HG03064 (cell line): ENCODE results near the gene SHANK1.

ENCODE experiments used
- ATAC-seq: cut with Tn5 transposase; IDR thresholded peaks from one replicate; pipeline ENCODE4 v1.9.1; 2021; ENCODE audit warnings: low read depth; ENCODE audit not compliant: unreplicated experiment

Gene SHANK1

DNA sequence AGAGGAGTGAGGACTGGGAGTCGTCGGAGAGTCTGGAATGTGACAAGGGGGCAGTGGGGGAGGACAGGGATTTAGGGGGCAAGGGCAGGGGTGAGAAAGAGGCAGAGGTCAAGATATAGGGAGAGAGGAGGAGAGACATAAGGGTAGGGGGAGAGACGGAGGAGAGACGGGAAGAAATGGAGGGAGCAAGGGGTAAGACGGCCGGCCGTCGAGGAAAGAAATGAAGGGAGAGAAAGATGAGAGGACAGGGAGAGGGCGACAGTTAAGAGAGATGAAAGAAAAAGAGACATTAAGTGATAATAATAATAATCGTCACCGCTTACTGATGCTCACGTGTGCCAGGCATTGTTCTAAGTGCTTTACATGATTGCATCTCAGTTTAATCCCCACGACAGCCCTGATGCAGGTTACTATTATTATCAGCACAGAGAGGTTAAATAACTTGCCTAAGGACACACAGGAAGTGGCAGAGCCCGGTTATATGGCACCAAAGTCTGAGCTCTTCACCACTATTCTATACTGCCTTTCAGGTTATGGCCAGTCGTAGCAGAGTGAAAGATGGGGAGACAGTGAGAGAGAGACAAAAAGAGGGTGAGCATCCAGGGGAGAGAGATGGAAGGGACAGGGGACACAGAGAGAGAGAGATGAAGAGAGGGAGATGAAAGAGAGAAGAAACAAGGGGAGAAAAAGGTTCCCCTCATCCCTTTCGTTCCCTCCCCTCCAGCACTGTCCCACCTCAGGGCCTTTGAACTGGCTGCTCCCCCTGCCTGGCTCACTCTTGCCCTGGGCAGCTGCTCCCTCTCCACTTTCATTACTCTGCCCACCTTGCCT lies 56.7 kb downstream of the SHANK1 start:
- ATAC-seq, result no peak

- ATAC-seq, result no peak
Measured at GRCh38 chr19:50661766-50662650, 57.6 kb downstream of the SHANK1 start.

- ATAC-seq, result no peak
Measured at GRCh38 chr19:50661023-50661422, 58.6 kb downstream of the SHANK1 start.

GRCh38 chr19:50660088-50660366 lies 59.6 kb downstream of the SHANK1 start:
- ATAC-seq, result no peak

DNA sequence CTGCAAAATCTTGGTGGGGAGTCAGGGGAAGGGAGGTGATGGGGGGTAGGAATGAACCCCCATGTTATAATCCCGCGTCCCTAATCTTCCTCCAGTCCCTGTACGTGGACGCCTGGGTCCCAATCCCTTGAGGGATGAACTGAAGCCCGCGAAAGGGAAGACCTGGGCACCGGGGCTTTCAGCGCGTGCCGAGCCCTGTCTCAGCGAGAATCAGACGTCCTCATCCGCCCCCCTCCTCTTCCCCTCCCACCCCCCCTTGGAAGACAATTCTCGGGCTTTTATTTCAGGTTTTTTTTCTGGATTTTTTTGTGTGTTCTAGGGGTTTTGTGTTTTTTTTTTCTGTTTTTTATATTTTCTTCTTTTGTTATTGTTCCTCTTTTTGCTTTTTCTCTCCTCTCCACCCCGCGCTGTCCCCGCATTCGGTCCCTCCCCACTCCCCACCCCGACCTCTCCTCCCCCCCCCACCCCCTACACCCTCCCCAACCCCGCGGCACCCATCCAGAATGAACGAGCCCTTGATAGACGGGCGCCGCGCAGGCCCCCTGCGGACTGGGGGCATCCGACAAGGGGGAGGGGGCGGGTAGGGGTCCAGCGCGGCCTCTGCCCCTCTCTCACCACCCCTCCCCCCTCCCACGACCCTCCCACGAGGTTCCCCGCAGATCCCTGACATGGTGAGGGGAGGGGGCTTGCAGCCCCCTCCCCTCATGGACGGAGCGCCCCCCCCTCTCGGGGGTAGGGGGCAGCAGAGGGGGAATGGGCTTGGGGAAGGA lies 60.1 kb downstream of the SHANK1 start:
- ATAC-seq, result no peak

- no peak for ATAC-seq
Measured at GRCh38 chr19:50658441-50659317, 60.9 kb downstream of the SHANK1 start.

DNA sequence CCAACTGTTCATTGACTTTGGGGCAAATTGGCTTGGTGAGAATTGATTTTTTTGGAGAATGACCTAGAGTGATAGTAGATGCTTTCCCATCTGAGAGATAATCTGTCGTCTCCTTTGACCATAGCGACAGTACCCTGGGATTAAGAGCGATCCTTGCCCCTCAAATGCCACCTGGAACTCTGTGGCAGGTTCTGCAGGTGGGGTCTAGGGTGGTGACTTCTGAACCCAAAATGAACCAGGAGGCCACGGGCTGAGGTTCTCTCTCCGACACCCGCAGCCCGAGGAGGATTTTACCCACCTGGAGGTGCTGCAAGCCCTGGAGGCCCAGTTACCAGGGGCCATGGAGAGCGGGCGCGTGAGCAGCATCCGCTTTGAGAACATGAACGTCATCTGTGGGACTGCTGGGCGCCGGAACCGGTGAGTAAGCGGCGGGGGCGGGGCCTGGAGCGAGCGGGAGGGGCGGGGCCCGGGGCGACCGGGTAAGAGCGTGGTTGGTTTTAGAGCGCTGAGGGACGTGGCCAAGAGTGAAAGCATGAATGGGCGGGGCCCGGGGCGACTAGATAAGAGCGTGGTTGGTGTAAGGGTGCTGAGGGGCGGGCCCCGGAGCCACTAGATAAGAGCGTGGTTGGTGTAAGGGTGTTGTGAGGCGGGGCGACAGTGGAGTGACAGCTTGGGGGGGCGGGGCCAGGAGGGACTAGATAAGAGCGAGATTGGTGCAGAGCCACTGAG lies 61.7 kb downstream of the SHANK1 start:
- no peak for ATAC-seq

DNA sequence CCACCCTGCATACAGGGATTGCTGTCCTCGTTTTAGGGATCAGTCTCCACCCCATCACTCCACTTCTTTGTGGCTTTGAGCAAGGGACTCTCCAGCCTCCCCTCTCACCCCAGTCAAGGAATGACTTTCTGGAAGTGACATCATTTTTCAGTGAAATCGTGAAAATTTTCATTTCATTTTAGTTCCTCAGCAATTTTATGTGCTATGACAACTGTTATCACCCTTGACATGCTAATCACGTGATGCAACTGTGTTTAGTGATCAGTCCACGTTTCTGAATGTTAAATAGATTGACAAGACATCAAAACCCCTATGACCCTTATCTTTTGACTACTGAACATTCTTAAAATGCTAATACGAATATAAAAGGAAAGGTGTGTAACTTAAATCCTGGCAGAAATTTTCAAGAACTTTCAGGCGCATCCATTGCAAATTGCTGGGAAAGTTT lies 62.4 kb downstream of the SHANK1 start:
- ATAC-seq, result no peak

DNA sequence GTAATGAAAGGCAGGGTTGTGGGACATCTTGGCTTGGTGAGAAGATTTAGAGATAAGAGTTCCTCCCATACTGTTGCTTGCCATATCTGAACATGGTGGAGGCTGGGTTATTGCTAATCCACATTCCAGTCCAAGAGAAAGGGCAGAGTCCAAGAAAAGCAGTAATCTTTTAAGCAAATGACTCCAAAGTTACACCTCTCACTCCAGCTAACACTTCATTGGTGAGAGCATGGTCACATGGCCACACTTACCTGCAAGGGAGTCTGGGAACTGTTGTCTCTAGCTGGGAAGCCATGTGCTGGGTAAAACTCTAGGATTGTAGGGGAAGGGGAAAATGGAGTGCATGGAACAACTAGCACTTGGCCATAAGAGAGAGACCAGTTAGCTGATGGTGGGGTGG lies 64.7 kb downstream of the SHANK1 start:
- ATAC-seq, result no peak

DNA sequence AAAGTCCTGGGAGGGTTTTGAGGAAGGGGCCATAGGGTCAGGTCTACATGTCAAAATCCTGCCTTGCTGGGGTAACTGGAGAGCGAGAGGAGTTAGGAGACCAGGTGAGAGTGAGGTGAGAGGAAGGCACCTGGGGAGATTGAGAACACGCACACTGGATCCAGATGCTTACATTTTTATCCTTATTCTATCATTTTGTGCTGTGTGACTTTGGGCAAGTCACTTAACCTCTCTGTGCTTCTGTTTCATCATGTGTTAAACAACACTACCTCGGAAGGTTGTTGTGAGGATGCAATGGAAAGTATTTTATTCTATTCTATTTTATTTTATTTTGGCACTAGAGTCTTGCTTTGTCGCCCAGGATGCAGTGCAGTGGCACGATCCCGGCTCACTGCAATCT lies 66.9 kb downstream of the SHANK1 start:
- ATAC-seq, result no peak

GRCh38 chr19:50651174-50651573 lies 68.4 kb downstream of the SHANK1 start:
- no peak for ATAC-seq

DNA sequence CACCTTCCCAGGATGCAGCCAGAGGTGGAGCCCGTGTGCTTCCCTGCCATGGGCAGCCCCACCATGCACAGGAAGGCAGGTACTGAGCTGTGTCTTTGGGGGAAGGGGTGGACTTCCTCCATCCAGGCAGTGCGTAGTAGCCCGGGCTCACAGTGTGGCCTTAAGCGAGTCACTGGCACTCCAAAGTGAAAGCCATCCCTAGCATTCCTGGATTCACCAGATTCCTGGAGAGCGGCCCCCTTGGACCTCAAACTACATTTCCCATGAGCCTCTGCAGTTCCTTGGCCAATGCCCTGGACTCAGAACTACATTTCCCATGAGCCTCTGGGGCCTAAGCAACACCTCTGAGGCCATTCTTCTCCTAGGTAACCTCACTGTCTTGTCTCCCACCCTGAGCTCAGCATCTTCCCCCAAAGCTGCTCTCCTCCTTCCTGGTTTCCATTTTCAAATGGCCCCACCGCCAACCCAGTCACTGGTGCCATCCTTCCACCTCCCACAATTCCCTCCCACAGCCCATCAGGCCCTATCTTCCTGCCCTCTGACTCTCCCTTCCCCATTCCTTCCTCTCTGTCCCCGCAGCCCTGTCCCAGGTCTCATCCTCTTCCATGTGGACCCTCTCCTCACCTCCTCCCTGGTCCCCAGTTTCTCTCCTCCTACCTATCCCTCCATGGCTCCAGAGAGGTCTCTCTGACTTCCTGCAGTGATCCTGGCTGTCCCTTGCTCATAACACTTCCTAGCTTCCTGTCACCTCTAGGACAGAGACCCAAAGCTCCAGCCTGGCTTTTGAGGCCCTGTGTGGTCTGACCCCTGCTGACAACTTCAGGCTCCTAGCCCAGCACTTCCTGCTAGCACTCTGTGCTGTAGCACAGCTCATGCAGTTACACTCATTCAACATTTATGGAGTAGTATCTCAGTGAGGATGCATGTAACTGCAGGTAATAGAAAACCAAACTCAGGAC lies 69.9 kb downstream of the SHANK1 start, which contains the start of gene C19orf81:
Gene C19orf81, plus strand, starts transcription at position 13 of the 959 bp plus-strand sequence. Its CDS starts 0 bp downstream, at position 13.
- ATAC-seq, result no peak

- ATAC-seq, result no peak
Measured at GRCh38 chr19:50648659-50649058, 70.9 kb downstream of the SHANK1 start.

- ATAC-seq, result no peak
Measured at GRCh38 chr19:50647879-50648615, 71.6 kb downstream of the SHANK1 start.

DNA sequence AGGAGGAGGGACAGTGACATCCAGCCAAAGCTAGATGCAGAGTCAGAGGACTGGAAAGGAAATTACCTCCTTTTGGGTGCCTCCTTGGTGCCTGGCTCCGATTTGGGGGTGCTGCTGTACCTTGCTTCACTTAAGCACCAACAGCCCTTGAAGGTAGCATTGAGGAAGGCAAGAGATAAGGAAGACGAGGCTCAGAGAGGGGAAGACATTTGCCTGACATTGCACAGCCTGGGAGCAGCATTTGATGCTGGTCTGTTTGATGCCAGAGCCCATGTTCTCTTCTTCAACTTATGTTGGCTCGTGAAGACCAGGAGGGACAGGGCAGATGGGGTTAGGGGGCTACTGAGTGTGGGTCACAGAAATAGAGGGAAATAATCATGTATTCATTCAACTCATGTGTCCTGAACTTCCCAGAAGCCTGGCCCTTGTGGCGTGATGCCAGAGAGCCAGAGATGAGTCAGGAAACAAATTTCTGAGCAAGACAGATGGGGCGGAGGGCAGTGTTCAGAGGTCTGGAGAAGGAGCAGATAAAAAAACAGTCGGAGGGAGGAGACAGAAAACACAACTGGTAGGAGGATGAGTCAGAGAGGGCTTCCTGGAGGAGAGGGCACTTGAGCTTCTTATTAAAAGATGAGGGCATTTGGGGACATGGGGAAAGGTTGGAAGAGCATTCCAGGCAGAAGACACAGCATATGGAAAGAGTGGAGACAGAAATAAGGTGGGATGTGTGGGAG lies 73.4 kb downstream of the SHANK1 start:
- ATAC-seq, result no peak

- no peak for ATAC-seq
Measured at GRCh38 chr19:50645107-50645506, 74.5 kb downstream of the SHANK1 start.
